Brain microvascular endothelial cell (primary cell): ENCODE data around the gene B9D1.

Experiments used
- DNase-seq: peaks from one replicate; pipeline ENCODE4 v3.0.0-alpha.2; 2020
- H3K27ac ChIP-seq: fragments of 250-450 bp; sonication (Bioruptor Pico); 2 replicates; pipeline ENCODE4 v1.5.1; 2020; ENCODE audit warnings: mild to moderate bottlenecking, moderate library complexity
- H3K27me3 ChIP-seq: fragments of 250-450 bp; sonication (Bioruptor Pico); replicated peaks from 2 replicates; pipeline ENCODE4 v1.5.1; 2020; ENCODE audit warnings: mild to moderate bottlenecking
- H3K36me3 ChIP-seq: fragments of 250-450 bp; sonication (Bioruptor Pico); replicated peaks from 2 replicates; pipeline ENCODE4 v1.5.1; 2020; ENCODE audit warnings: mild to moderate bottlenecking
- H3K4me3 ChIP-seq: 2 replicates; pipeline ENCODE4 v1.5.1; 2011; ENCODE audit warnings: low read depth, mild to moderate bottlenecking, control low read depth, low read length, moderate library complexity
- in situ Hi-C: cut with HindIII; loops from 2 replicates; pipeline ENCODE4 v1.10.0; 2017; ENCODE audit warnings: low sequenced_read_pairs, low pct_ligation_motif_present
- TF ChIP-seq, protein P1 (sequence below): IDR thresholded peaks from 2 replicates; pipeline ENCODE4 v1.5.1; 2011; ENCODE audit warnings: low read depth, mild to moderate bottlenecking, moderate library complexity, low read length, control low read depth, inconsistent platforms; ENCODE audit errors: missing control alignments

Gene B9D1

GRCh38 chr17:19312406-19312805 is 50.1 kb downstream of the B9D1 start:
- Histone ChIP-seq H3K27me3 (no peaks in the 10 kb centered on the region), H3K27ac (peak overlapping the region; percentile 74), H3K4me3 (no peak overlapping the region), H3K36me3 (peaks cover 6% of the 10 kb centered on the region)
- in situ Hi-C loops = no loop called here
- DNase-seq = no peak
- TF ChIP-seq, protein P1, sequence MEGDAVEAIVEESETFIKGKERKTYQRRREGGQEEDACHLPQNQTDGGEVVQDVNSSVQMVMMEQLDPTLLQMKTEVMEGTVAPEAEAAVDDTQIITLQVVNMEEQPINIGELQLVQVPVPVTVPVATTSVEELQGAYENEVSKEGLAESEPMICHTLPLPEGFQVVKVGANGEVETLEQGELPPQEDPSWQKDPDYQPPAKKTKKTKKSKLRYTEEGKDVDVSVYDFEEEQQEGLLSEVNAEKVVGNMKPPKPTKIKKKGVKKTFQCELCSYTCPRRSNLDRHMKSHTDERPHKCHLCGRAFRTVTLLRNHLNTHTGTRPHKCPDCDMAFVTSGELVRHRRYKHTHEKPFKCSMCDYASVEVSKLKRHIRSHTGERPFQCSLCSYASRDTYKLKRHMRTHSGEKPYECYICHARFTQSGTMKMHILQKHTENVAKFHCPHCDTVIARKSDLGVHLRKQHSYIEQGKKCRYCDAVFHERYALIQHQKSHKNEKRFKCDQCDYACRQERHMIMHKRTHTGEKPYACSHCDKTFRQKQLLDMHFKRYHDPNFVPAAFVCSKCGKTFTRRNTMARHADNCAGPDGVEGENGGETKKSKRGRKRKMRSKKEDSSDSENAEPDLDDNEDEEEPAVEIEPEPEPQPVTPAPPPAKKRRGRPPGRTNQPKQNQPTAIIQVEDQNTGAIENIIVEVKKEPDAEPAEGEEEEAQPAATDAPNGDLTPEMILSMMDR = no peak

DNA sequence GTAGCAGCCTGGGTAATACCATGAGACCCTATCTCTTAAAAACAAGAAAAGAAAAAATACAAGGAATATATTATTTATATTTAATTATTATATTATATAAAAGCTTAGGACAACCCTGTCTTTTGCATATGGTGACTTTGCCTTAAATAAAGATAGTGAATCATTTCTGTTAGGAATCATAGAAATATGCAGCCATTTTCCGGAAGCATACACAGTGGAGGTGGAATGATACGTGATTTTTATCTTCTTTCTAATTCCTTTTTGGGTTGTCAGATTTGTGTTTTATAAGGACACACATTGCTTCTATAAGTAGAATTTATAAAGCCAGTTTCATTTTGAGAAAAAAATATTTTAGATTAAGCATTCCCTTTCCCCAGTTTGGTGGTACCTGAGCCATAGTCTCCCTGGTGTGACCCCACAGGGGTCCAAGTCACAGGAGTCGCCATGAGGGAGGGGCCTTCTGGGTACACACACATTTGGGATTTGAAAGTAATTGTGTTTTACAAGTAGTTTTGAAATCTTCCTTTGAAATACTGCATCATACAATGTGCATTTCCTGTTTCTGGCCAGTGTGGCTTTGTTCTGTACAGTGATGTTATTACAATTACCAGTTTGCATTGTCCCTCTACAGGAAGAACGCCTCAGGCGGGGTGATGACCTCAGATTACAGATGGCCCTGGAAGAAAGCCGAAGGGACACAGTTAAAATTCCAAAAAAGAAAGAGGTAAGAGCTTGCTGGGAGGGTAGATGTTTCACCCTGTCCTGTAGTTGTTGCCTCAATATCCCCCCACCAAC is 50.9 kb downstream of the B9D1 start:
- TF ChIP-seq, protein P1 = no peak
- DNase-seq = peak; percentile 39
- Histone ChIP-seq H3K27ac (peak overlapping the region; percentile 74), H3K27me3 (no peaks in the 10 kb centered on the region), H3K4me3 (no peak overlapping the region), H3K36me3 (peaks cover 6% of the 10 kb centered on the region)
- in situ Hi-C loops = no loop called here

DNA sequence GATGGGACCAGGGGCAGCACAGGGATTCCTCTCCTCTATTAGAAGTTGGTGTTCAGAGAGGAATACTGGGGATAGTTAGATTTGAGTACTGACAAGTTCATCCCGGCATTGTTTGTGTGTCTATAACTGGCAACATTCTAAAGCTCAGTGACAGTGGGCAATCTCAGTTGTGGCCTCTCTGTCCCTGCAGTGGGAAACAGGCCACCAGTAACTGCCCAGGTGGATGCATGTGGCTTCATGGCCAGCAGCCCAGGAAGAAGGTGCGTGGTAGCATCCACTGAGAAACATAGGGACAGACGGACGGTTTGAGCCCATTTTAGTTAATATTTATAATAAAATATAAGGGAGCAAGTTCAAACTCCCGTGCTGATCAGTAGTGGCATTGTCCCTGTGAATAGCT is 51.5 kb downstream of the B9D1 start:
- Histone ChIP-seq H3K36me3 (peaks cover 6% of the 10 kb centered on the region), H3K4me3 (no peak overlapping the region), H3K27me3 (no peaks in the 10 kb centered on the region), H3K27ac (no peak overlapping the region)
- DNase-seq = no peak
- in situ Hi-C loops = no loop called here
- TF ChIP-seq, protein P1 = no peak

GRCh38 chr17:19310151-19310550 is 52.4 kb downstream of the B9D1 start:
- H3K4me3 ChIP-seq = no peak overlapping the region
- DNase-seq = no peak
- in situ Hi-C loops = no loop called here
- H3K27me3 ChIP-seq = no peaks in the 10 kb centered on the region
- TF ChIP-seq, protein P1 = no peak
- H3K36me3 ChIP-seq = peaks cover 6% of the 10 kb centered on the region
- H3K27ac ChIP-seq = no peak overlapping the region

DNA sequence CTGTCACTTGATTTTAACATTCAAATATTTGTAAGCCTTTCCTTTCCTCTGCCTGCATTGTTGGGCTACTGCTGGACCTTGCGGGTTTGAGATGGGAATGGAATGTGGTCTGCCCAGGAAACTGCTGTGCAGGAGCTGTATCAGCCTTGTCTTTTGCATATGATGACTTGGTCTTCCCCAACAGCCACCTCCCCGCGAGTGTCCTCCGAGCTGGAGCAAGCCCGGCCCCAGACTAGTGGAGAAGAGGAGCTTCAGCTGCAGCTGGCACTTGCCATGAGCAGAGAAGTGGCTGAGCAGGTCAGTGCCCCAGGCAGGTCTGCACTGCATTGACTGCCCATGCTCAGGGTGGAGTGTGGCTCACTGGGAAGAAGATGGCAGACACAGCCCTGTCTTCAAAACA is 52.8 kb downstream of the B9D1 start:
- TF ChIP-seq, protein P1 = no peak
- in situ Hi-C loops = no loop called here
- Histone ChIP-seq H3K36me3 (peaks cover 6% of the 10 kb centered on the region), H3K4me3 (no peak overlapping the region), H3K27me3 (no peaks in the 10 kb centered on the region), H3K27ac (no peak overlapping the region)
- DNase-seq = no peak

- Histone ChIP-seq H3K36me3 (peaks cover 6% of the 10 kb centered on the region), H3K27me3 (no peaks in the 10 kb centered on the region), H3K4me3 (no peak overlapping the region), H3K27ac (no peak overlapping the region)
- TF ChIP-seq, protein P1 = no peak
- DNase-seq = no peak
- in situ Hi-C loops = no loop called here
Observed at GRCh38 chr17:19308398-19308797, 54.1 kb downstream of the B9D1 start.
